ENCODE results near the gene PRPF38B.

DNA sequence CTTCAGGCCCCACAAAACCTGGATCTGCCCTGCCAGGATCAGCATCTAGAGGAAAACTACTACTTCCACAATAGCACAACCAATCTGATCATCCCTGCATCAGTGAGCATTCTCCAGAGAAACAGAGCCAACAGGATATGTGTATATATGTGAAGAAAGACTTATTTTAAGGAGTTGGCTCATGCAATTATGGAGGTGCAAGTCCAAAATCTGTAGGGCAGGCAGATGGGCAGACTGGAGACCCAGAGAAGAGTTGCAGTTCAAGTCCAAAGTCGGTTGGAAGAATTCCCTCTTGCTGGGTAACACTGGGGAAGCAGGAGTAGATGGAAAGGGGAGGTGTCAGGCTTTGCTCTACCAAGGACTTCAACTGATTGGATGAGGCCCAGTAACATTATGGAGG lies 26.3 kb upstream of the PRPF38B start:
- TF ChIP-seq, protein P1, sequence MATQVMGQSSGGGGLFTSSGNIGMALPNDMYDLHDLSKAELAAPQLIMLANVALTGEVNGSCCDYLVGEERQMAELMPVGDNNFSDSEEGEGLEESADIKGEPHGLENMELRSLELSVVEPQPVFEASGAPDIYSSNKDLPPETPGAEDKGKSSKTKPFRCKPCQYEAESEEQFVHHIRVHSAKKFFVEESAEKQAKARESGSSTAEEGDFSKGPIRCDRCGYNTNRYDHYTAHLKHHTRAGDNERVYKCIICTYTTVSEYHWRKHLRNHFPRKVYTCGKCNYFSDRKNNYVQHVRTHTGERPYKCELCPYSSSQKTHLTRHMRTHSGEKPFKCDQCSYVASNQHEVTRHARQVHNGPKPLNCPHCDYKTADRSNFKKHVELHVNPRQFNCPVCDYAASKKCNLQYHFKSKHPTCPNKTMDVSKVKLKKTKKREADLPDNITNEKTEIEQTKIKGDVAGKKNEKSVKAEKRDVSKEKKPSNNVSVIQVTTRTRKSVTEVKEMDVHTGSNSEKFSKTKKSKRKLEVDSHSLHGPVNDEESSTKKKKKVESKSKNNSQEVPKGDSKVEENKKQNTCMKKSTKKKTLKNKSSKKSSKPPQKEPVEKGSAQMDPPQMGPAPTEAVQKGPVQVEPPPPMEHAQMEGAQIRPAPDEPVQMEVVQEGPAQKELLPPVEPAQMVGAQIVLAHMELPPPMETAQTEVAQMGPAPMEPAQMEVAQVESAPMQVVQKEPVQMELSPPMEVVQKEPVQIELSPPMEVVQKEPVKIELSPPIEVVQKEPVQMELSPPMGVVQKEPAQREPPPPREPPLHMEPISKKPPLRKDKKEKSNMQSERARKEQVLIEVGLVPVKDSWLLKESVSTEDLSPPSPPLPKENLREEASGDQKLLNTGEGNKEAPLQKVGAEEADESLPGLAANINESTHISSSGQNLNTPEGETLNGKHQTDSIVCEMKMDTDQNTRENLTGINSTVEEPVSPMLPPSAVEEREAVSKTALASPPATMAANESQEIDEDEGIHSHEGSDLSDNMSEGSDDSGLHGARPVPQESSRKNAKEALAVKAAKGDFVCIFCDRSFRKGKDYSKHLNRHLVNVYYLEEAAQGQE (IDR thresholded peaks at IDR 0.05; ENCODE audit: insufficient read depth in 1 of 2, low read depth in 2 of 2, low read length in 2 of 2), result no peak
- TF ChIP-seq POLR2AphosphoS5 (IDR thresholded peaks at IDR 0.05; ENCODE audit: low read depth, low read length) (no peak), FOXP2 (optimal IDR thresholded peaks at IDR 0.05; ENCODE audit: borderline replicate concordance, extremely low read depth, extremely low read length, insufficient read depth) (no peak), SIN3A (IDR thresholded peaks at IDR 0.05; ENCODE audit: borderline replicate concordance, insufficient read depth, low read length) (no peak), TAF1 (IDR thresholded peaks at IDR 0.05; ENCODE audit: borderline replicate concordance, insufficient read depth, low read length) (no peak)
